Duodenal mucosa (tissue), 2 donors: ENCODE measurements around the gene UBE2L5.
A peak's percentile ranks its signal among the peaks of the same experiment; 100 is the strongest.

Experiments used
- H3K27ac ChIP-seq: one replicate; pipeline ENCODE4 v1.7.0; 2013; ENCODE audit warnings: low read depth, low read length
- H3K27me3 ChIP-seq, 2 donors: one replicate each; pipeline ENCODE4 v1.7.0; 2013; ENCODE audit warnings: low read length in 2 of 2, control low read depth in 1 of 2; ENCODE audit not compliant: insufficient read depth in 2 of 2, control insufficient read depth in 1 of 2
- H3K36me3 ChIP-seq, 2 donors: one replicate each; pipeline ENCODE4 v1.7.0; 2013; ENCODE audit warnings: low read length in 2 of 2, control low read depth in 1 of 2; ENCODE audit not compliant: insufficient read depth in 2 of 2, control insufficient read depth in 1 of 2
- H3K4me1 ChIP-seq, 2 donors: one replicate each; pipeline ENCODE4 v1.7.0; 2013; ENCODE audit warnings: low read length in 2 of 2, control low read depth in 1 of 2; ENCODE audit not compliant: insufficient read depth in 2 of 2, control insufficient read depth in 1 of 2
- H3K4me3 ChIP-seq, 2 donors: one replicate each; pipeline ENCODE4 v1.7.0; 2013; ENCODE audit warnings: low read length in 2 of 2, low read depth in 1 of 2
- H3K9ac ChIP-seq, 2 donors: one replicate each; pipeline ENCODE4 v1.7.0; 2013; ENCODE audit warnings: low read length in 2 of 2, low read depth in 1 of 2
- H3K9me3 ChIP-seq, 2 donors: one replicate each; pipeline ENCODE4 v1.7.0; 2013; ENCODE audit warnings: low read length in 2 of 2, control low read depth in 1 of 2; ENCODE audit not compliant: control insufficient read depth in 1 of 2

UBE2L5 gene

DNA sequence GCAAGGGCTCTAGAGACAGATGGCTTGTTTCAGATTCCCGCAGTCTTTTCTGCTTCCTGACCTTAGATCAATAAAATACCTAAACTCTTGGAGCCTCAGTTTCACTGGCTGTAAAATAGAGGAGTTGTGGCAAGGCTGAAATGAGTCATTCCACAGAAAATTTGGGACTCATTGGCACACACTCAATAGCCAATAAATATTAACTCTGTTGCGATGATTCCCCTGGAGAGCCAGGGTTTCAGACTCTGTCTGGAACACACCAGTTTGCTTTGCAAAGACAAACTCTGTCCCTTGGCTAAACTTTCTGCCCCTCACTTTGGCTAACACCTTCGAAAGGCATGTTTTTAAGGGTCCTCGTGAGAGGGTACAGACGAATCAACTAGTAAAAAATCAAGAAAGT, 18.1 kb upstream of the UBE2L5 start:
- no peak overlapping the region for H3K9ac ChIP-seq
- H3K27ac ChIP-seq = no peak overlapping the region
- no peaks in the 10 kb centered on the region for H3K36me3 ChIP-seq

DNA sequence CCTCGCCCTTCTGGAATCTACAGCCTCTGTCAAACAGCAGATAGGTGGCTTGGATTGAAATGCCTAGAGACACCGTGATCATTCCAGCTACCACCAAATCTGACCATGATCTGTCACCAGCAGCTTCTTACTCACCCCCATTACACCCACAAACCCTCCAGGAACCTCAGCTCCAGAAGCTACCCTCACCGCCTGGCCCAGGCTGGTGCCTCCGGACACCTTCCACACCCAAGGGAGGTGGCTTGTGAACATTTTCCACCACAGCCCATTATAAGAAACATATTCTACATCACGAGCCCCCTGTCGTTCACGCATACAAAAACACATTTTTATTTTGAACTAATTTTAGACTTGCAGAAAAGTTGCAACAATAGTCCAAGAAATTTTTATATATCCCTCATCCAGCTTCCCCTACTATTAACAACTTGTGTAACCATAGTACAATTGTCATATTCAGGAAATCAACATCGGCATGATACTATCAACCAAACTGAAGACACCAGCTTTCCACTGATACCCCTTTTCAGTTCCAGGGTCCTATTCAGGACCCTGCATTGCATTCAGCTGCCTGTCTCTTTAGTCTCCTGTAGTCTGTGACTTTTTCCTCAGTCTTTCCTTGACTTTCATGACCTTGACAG, 15.4 kb upstream of the UBE2L5 start:
- Histone ChIP-seq H3K4me1 (peaks cover 5 to 10% of the 10 kb centered on the region in 2 donors), H3K27ac (no peak overlapping the region), H3K4me3 (no peak overlapping the region), H3K9me3 (no peaks in the 10 kb centered on the region), H3K27me3 (no peaks in the 10 kb centered on the region), H3K36me3 (no peaks in the 10 kb centered on the region), H3K9ac (no peak overlapping the region)

More for the DNA sequence above, 18.1 kb upstream of the UBE2L5 start:
- H3K9me3 ChIP-seq = no peaks in the 10 kb centered on the region
- no peak overlapping the region for H3K4me3 ChIP-seq
- H3K4me1 ChIP-seq = peaks cover 10 to 11% of the 10 kb centered on the region in 2 donors
- H3K27me3 ChIP-seq = no peaks in the 10 kb centered on the region

GRCh38 chr13:30408319-30409101, 13.8 kb upstream of the UBE2L5 start:
- H3K9me3 ChIP-seq = no peaks in the 10 kb centered on the region
- H3K27me3 ChIP-seq = no peaks in the 10 kb centered on the region
- H3K4me3 ChIP-seq = peak overlapping the region; percentile 48 to 57
- no peak overlapping the region for H3K9ac ChIP-seq
- H3K27ac ChIP-seq = peak overlapping the region; percentile 37
- H3K4me1 ChIP-seq = peaks cover 5 to 10% of the 10 kb centered on the region in 2 donors
- no peaks in the 10 kb centered on the region for H3K36me3 ChIP-seq

DNA sequence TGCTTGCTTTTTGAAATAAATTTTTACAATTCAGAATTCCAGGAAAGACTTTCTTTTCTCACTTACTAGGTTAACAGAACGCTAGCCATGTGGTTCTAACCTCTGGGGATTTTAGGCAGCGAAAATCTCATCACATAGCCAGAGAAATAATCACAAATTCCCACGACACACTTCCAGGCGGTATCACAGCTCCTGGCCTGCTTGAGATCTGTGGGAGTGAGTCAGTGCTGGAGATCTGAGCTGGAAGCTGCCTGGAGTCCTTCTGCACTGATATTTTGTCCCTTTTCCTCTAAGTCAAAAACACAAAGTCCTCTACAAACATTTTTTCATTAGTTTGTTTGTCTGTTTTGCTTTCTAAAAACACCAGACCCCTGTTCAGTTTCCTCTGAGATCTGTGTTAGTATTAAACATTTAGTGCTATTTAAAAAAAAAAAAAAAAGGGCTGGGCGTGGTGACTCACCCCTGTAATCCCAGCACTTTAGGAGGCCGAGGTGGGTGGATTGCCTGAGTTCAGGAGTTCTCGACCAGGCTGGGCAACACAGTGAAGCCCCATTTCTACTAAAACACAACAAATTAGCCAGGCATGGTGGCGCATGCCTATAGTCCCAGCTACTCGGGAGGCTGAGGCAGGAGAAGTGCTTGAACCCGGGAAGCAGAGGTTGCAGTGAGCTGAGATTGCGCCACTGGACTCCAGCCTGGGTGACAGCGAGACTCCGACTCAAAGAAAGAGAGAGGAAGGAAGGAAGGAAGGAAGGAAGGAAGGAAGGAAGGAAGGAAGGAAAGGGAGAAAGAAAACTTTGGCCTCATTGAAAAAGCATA, 12.2 kb upstream of the UBE2L5 start:
- no peak overlapping the region for H3K4me3 ChIP-seq
- no peaks in the 10 kb centered on the region for H3K27me3 ChIP-seq
- no peaks in the 10 kb centered on the region for H3K9me3 ChIP-seq
- H3K4me1 ChIP-seq = peaks cover 5 to 10% of the 10 kb centered on the region in 2 donors
- no peaks in the 10 kb centered on the region for H3K36me3 ChIP-seq
- no peak overlapping the region for H3K9ac ChIP-seq
- H3K27ac ChIP-seq = no peak overlapping the region

GRCh38 chr13:30410705-30411125, 11.6 kb upstream of the UBE2L5 start:
- Histone ChIP-seq H3K4me1 (peaks cover 5 to 10% of the 10 kb centered on the region in 2 donors), H3K27me3 (no peaks in the 10 kb centered on the region), H3K27ac (no peak overlapping the region), H3K9ac (no peak overlapping the region), H3K36me3 (no peaks in the 10 kb centered on the region), H3K9me3 (no peaks in the 10 kb centered on the region), H3K4me3 (no peak overlapping the region)

DNA sequence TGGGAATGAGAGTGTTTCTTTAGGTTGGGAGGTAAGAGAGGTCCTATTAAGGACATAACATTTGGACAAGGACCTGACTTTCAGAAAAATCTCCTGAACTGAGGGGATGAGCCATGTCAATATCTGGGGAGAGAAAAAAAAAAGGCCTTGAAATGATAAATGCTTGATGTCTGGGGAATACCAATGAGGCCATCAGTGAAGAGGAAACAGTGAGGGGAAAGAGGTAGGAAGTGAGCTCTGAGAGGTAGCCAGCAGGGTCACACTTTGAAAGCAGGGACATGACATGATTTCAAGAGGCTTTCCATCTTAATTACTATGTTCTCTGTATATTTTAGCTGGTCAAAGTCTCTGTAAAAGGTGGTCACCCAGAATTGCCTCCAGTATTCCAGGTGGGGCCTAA, 9.9 kb upstream of the UBE2L5 start:
- Histone ChIP-seq H3K9ac (no peak overlapping the region), H3K27ac (no peak overlapping the region), H3K4me3 (no peak overlapping the region), H3K4me1 (peaks cover 5 to 10% of the 10 kb centered on the region in 2 donors), H3K9me3 (no peaks in the 10 kb centered on the region), H3K36me3 (no peaks in the 10 kb centered on the region), H3K27me3 (no peaks in the 10 kb centered on the region)

GRCh38 chr13:30413842-30414241, 8.5 kb upstream of the UBE2L5 start:
- peaks cover 2% of the 10 kb centered on the region in 2 donors for H3K4me1 ChIP-seq
- no peaks in the 10 kb centered on the region for H3K9me3 ChIP-seq
- H3K9ac ChIP-seq = no peak overlapping the region
- no peak overlapping the region for H3K27ac ChIP-seq
- H3K4me3 ChIP-seq = no peak overlapping the region
- no peaks in the 10 kb centered on the region for H3K27me3 ChIP-seq
- H3K36me3 ChIP-seq = no peaks in the 10 kb centered on the region

- Histone ChIP-seq H3K9ac (no peak overlapping the region), H3K4me3 (no peak overlapping the region), H3K4me1 (peaks cover 0 to under 1% of the 10 kb centered on the region in 2 donors), H3K36me3 (no peaks in the 10 kb centered on the region), H3K27me3 (no peaks in the 10 kb centered on the region), H3K9me3 (no peaks in the 10 kb centered on the region), H3K27ac (no peak overlapping the region)
Observed at GRCh38 chr13:30415430-30416030, 6.8 kb upstream of the UBE2L5 start.

DNA sequence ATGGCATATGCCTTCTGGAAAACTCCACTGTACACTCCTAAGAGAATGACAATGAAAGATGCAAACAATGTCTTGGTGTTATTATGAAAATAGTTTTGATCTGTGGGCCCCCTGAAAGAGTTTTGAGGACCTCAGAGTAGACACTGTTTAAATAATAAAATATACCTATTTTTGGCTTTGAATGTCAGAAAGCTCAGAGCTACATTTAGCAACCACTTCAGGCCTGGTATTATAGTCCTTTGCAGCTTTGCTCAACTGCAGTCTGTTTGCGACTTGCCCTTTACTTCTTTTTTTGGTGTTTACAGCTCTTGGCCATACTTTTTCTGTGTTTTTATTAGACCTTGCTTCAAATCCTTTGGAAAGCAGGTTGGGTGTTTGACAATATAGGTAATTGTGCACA, 5.8 kb upstream of the UBE2L5 start:
- Histone ChIP-seq H3K27me3 (no peaks in the 10 kb centered on the region), H3K9me3 (no peaks in the 10 kb centered on the region), H3K36me3 (no peaks in the 10 kb centered on the region), H3K4me1 (peaks cover 7 to 8% of the 10 kb centered on the region in 2 donors), H3K4me3 (no peak overlapping the region), H3K9ac (no peak overlapping the region), H3K27ac (no peak overlapping the region)
